GM23338 (cell line): ENCODE data around the gene EPS8L3.

Source experiments
- ZNF114 ChIP-seq: fragments of 250-450 bp; sonication (Bioruptor Pico); IDR thresholded peaks from 2 replicates; pipeline ENCODE4 v1.5.0; 2020; ENCODE audit warnings: mild to moderate bottlenecking, moderate library complexity
- TF ChIP-seq, protein P1 (sequence below), 2 experiments: fragments of 200-600 bp in 1 of 2; sonication (generic) in 1 of 2; conservative IDR thresholded peaks; 2 replicates each; pipeline versions ENCODE4 v1.5.1 to v1.6.1; 2016 to 2017; ENCODE audit warnings: antibody characterized with exemption in 2 of 2, low read depth in 2 of 2, mild to moderate bottlenecking in 2 of 2, moderate library complexity in 1 of 2

DNA sequence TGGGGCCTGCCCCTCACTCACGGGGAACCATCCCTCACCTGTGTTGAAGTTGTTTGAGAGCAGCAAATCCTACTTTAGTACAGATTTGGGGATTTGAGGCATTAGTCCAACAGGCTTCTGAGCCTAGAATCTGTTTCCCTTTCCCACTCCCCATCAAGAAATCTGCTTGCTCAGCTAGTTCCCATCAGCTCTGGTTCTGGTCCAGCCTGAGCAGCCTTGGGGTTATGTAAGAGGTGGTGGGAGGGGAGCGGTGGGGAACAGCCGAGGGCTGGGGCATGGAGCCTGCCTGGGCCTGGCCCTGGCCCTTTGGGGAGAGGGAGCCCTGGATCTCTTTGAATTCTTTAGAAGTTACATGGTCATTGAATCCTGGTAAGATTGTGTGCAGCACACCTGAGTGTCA is 47.6 kb downstream of the EPS8L3 start:
- TF ChIP-seq, protein P1, sequence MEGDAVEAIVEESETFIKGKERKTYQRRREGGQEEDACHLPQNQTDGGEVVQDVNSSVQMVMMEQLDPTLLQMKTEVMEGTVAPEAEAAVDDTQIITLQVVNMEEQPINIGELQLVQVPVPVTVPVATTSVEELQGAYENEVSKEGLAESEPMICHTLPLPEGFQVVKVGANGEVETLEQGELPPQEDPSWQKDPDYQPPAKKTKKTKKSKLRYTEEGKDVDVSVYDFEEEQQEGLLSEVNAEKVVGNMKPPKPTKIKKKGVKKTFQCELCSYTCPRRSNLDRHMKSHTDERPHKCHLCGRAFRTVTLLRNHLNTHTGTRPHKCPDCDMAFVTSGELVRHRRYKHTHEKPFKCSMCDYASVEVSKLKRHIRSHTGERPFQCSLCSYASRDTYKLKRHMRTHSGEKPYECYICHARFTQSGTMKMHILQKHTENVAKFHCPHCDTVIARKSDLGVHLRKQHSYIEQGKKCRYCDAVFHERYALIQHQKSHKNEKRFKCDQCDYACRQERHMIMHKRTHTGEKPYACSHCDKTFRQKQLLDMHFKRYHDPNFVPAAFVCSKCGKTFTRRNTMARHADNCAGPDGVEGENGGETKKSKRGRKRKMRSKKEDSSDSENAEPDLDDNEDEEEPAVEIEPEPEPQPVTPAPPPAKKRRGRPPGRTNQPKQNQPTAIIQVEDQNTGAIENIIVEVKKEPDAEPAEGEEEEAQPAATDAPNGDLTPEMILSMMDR (conservative IDR thresholded peaks at IDR 0.05; ENCODE audit: low read depth in 2 of 2): no peak
- no peak for TF ChIP-seq ZNF114 (CRISPR knock-in tag)
